Stimulated activated memory B cell treated with anti-CD40 and anti-IgM and Interleukin-4, amounts not matched to agents 10 μg/mL and 1 μg/mL and 100 μg/mL, for 72 hours (primary cell): ENCODE measurements around the gene SCN2B.

Source experiments
- ATAC-seq: fragments of 150-1000 bp; cut with Tn5 transposase; 2 replicates; pipeline ENCODE4 v1.10.0; 2021
- H3K27ac Mint-ChIP-seq: one replicate; pipeline ENCODE4 v1.8.0; 2022; ENCODE audit warnings: mild to moderate bottlenecking, mixed read lengths
- H3K27me3 Mint-ChIP-seq: one replicate; pipeline ENCODE4 v1.8.0; 2022; ENCODE audit warnings: mixed read lengths
- H3K36me3 Mint-ChIP-seq: one replicate; pipeline ENCODE4 v1.8.0; 2022; ENCODE audit warnings: mixed read lengths
- H3K4me1 Mint-ChIP-seq: one replicate; pipeline ENCODE4 v1.8.0; 2022; ENCODE audit warnings: mixed read lengths
- H3K4me3 Mint-ChIP-seq: one replicate; pipeline ENCODE4 v1.8.0; 2022; ENCODE audit warnings: mild to moderate bottlenecking, moderate library complexity, mixed read lengths
- H3K9me3 Mint-ChIP-seq: one replicate; pipeline ENCODE4 v1.8.0; 2022; ENCODE audit warnings: mixed read lengths

The SCN2B gene

GRCh38 chr11:118155776-118156530 lies 20.5 kb downstream of the SCN2B start:
- no peaks in the 10 kb centered on the region for H3K36me3 Mint-ChIP-seq

GRCh38 chr11:118154641-118155040 lies 21.8 kb downstream of the SCN2B start:
- peaks cover 96% of the 10 kb centered on the region for H3K27me3 Mint-ChIP-seq
- no peak for ATAC-seq
- H3K4me1 Mint-ChIP-seq, result peaks cover 16% of the 10 kb centered on the region
- no peaks in the 10 kb centered on the region for H3K36me3 Mint-ChIP-seq
- no peak overlapping the region for H3K4me3 Mint-ChIP-seq
- no peaks in the 10 kb centered on the region for H3K9me3 Mint-ChIP-seq
- no peak overlapping the region for H3K27ac Mint-ChIP-seq

More at GRCh38 chr11:118155776-118156530, 20.5 kb downstream of the SCN2B start:
- Mint-ChIP-seq H3K27ac (no peak overlapping the region), H3K4me3 (no peak overlapping the region), H3K4me1 (peaks cover 16% of the 10 kb centered on the region), H3K27me3 (peaks cover 89% of the 10 kb centered on the region), H3K9me3 (no peaks in the 10 kb centered on the region)
- ATAC-seq, result no peak

- Mint-ChIP-seq H3K27me3 (peaks cover 93% of the 10 kb centered on the region), H3K4me1 (peaks cover 16% of the 10 kb centered on the region), H3K4me3 (peak overlapping the region; percentile 56), H3K27ac (no peak overlapping the region), H3K9me3 (no peaks in the 10 kb centered on the region), H3K36me3 (no peaks in the 10 kb centered on the region)
- no peak for ATAC-seq
Observed at GRCh38 chr11:118153976-118154375, 22.5 kb downstream of the SCN2B start.

- H3K4me3 Mint-ChIP-seq, result peak overlapping the region; percentile 56
- peaks cover 93% of the 10 kb centered on the region for H3K27me3 Mint-ChIP-seq
- H3K27ac Mint-ChIP-seq, result no peak overlapping the region
- peaks cover 16% of the 10 kb centered on the region for H3K4me1 Mint-ChIP-seq
- no peaks in the 10 kb centered on the region for H3K9me3 Mint-ChIP-seq
- H3K36me3 Mint-ChIP-seq, result no peaks in the 10 kb centered on the region
- no peak for ATAC-seq
Observed at GRCh38 chr11:118153516-118153915, 22.9 kb downstream of the SCN2B start.

GRCh38 chr11:118152552-118153471 lies 23.6 kb downstream of the SCN2B start, which contains the start of gene SCN4B:
Gene SCN4B (minus strand): TSS chr11:118152823. CDS start chr11:118152673, 150 bp downstream.
- H3K4me1 Mint-ChIP-seq, result peaks cover 16% of the 10 kb centered on the region
- H3K36me3 Mint-ChIP-seq, result no peaks in the 10 kb centered on the region
- peaks cover 94% of the 10 kb centered on the region for H3K27me3 Mint-ChIP-seq
- ATAC-seq, result no peak
- peak within 1 kb of the TSS; percentile 56 for H3K4me3 Mint-ChIP-seq
- H3K27ac Mint-ChIP-seq, result no peak within 1 kb of the TSS
- no peaks in the 10 kb centered on the region for H3K9me3 Mint-ChIP-seq

GRCh38 chr11:118152020-118152551 lies 24.4 kb downstream of the SCN2B start:
- peaks cover 16% of the 10 kb centered on the region for H3K4me1 Mint-ChIP-seq
- H3K4me3 Mint-ChIP-seq, result peak overlapping the region; percentile 28

GRCh38 chr11:118151431-118151830 lies 25.0 kb downstream of the SCN2B start:
- Mint-ChIP-seq H3K36me3 (no peaks in the 10 kb centered on the region), H3K9me3 (no peaks in the 10 kb centered on the region), H3K27me3 (peaks cover 86% of the 10 kb centered on the region), H3K27ac (no peak overlapping the region), H3K4me3 (no peak overlapping the region), H3K4me1 (peaks cover 11% of the 10 kb centered on the region)
- ATAC-seq, result no peak

More at GRCh38 chr11:118152020-118152551, 24.4 kb downstream of the SCN2B start:
- H3K27ac Mint-ChIP-seq, result no peak overlapping the region
- H3K27me3 Mint-ChIP-seq, result peaks cover 93% of the 10 kb centered on the region
- no peaks in the 10 kb centered on the region for H3K36me3 Mint-ChIP-seq
- ATAC-seq, result no peak
- no peaks in the 10 kb centered on the region for H3K9me3 Mint-ChIP-seq

- ATAC-seq, result no peak
- peaks cover 75% of the 10 kb centered on the region for H3K27me3 Mint-ChIP-seq
- no peak overlapping the region for H3K4me3 Mint-ChIP-seq
- H3K36me3 Mint-ChIP-seq, result no peaks in the 10 kb centered on the region
- no peak overlapping the region for H3K27ac Mint-ChIP-seq
- H3K4me1 Mint-ChIP-seq, result peaks cover 11% of the 10 kb centered on the region
- no peaks in the 10 kb centered on the region for H3K9me3 Mint-ChIP-seq
Observed at GRCh38 chr11:118149493-118149892, 26.9 kb downstream of the SCN2B start.

GRCh38 chr11:118148856-118149255 lies 27.6 kb downstream of the SCN2B start:
- H3K36me3 Mint-ChIP-seq, result no peaks in the 10 kb centered on the region
- no peak for ATAC-seq
- H3K9me3 Mint-ChIP-seq, result no peaks in the 10 kb centered on the region
- H3K4me1 Mint-ChIP-seq, result peaks cover 9% of the 10 kb centered on the region
- no peak overlapping the region for H3K27ac Mint-ChIP-seq
- peaks cover 75% of the 10 kb centered on the region for H3K27me3 Mint-ChIP-seq
- H3K4me3 Mint-ChIP-seq, result no peak overlapping the region

GRCh38 chr11:118148240-118148639 lies 28.2 kb downstream of the SCN2B start:
- H3K27me3 Mint-ChIP-seq, result peaks cover 75% of the 10 kb centered on the region
- H3K9me3 Mint-ChIP-seq, result no peaks in the 10 kb centered on the region
- no peak for ATAC-seq
- H3K27ac Mint-ChIP-seq, result no peak overlapping the region
- H3K4me3 Mint-ChIP-seq, result no peak overlapping the region
- H3K4me1 Mint-ChIP-seq, result peaks cover 2% of the 10 kb centered on the region
- no peaks in the 10 kb centered on the region for H3K36me3 Mint-ChIP-seq

GRCh38 chr11:118147502-118147901 lies 28.9 kb downstream of the SCN2B start:
- Mint-ChIP-seq H3K9me3 (no peaks in the 10 kb centered on the region), H3K27me3 (peaks cover 77% of the 10 kb centered on the region), H3K36me3 (no peaks in the 10 kb centered on the region), H3K27ac (no peak overlapping the region), H3K4me1 (no peaks in the 10 kb centered on the region), H3K4me3 (no peak overlapping the region)
- no peak for ATAC-seq

- no peaks in the 10 kb centered on the region for H3K4me1 Mint-ChIP-seq
- H3K27me3 Mint-ChIP-seq, result peaks cover 79% of the 10 kb centered on the region
- H3K4me3 Mint-ChIP-seq, result peak overlapping the region; percentile 68
- H3K27ac Mint-ChIP-seq, result no peak overlapping the region
- H3K9me3 Mint-ChIP-seq, result no peaks in the 10 kb centered on the region
- no peak for ATAC-seq
- H3K36me3 Mint-ChIP-seq, result no peaks in the 10 kb centered on the region
Observed at GRCh38 chr11:118146554-118146953, 29.9 kb downstream of the SCN2B start.

GRCh38 chr11:118145285-118146227 lies 30.9 kb downstream of the SCN2B start:
- Mint-ChIP-seq H3K27me3 (peaks cover 77% of the 10 kb centered on the region), H3K27ac (peak overlapping the region; percentile 21), H3K4me1 (no peaks in the 10 kb centered on the region), H3K9me3 (no peaks in the 10 kb centered on the region), H3K4me3 (peak overlapping the region; percentile 84), H3K36me3 (no peaks in the 10 kb centered on the region)
- peak; percentile 93 for ATAC-seq
